Mammary epithelial cell (primary cell): ENCODE results near the gene KANK3.

Experiments used
- EZH2 ChIP-seq: IDR thresholded peaks from 2 replicates; pipeline ENCODE4 v1.6.1; 2012; ENCODE audit warnings: low read length, inconsistent platforms, borderline replicate concordance
- TF ChIP-seq, protein P1 (sequence below), 2 donors: IDR thresholded peaks in 1 of 2; conservative IDR thresholded peaks in 1 of 2; 2 replicates each; pipeline ENCODE4 v1.5.1; 2011 to 2012; ENCODE audit warnings: inconsistent platforms in 2 of 2, low read length in 2 of 2, mild to moderate bottlenecking in 2 of 2, control low read depth in 1 of 2, low read depth in 1 of 2; ENCODE audit not compliant: insufficient read depth in 1 of 2; ENCODE audit errors: extremely low read depth in 1 of 2

DNA sequence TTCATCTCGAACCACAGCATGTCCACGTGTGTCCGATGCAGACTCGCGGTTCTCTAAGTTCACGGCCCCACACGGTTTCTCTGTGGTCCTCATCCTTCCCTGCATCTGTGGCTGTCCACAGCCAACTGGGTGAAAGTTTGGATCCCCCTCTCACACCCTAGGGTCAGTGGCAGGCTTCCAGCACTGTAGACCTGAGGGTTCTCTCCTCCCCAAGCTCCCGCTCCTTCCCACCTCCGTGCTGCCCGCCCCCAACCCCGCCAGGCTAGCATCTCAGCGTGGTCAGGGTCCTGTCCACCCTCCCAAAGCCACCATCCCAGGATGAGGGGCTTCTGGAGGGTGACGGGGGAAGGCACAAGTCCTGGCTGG lies 23.9 kb upstream of the KANK3 start:
- TF ChIP-seq, protein P1, sequence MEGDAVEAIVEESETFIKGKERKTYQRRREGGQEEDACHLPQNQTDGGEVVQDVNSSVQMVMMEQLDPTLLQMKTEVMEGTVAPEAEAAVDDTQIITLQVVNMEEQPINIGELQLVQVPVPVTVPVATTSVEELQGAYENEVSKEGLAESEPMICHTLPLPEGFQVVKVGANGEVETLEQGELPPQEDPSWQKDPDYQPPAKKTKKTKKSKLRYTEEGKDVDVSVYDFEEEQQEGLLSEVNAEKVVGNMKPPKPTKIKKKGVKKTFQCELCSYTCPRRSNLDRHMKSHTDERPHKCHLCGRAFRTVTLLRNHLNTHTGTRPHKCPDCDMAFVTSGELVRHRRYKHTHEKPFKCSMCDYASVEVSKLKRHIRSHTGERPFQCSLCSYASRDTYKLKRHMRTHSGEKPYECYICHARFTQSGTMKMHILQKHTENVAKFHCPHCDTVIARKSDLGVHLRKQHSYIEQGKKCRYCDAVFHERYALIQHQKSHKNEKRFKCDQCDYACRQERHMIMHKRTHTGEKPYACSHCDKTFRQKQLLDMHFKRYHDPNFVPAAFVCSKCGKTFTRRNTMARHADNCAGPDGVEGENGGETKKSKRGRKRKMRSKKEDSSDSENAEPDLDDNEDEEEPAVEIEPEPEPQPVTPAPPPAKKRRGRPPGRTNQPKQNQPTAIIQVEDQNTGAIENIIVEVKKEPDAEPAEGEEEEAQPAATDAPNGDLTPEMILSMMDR (conservative IDR thresholded peaks at IDR 0.05 in 1 of 2, IDR thresholded peaks at IDR 0.05 in 1 of 2; ENCODE audit: extremely low read depth in 1 of 2, insufficient read depth in 1 of 2, low read depth in 1 of 2, low read length in 2 of 2), result no peak
- TF ChIP-seq EZH2, result no peak
